ACC112 (cell line): ENCODE data around the gene RNF224.

Experiments
- H2AFZ ChIP-seq: fragments of 200-600 bp; sonication (generic); one replicate; pipeline ENCODE4 v1.6.0; 2017; ENCODE audit warnings: antibody characterized with exemption, low read length; ENCODE audit not compliant: unreplicated experiment
- H3K27ac ChIP-seq: fragments of 200-600 bp; sonication (generic); 2 replicates; pipeline ENCODE4 v1.5.1; 2014; ENCODE audit warnings: low read depth, mild to moderate bottlenecking, antibody characterized with exemption, low read length, moderate library complexity
- H3K27me3 ChIP-seq: fragments of 200-600 bp; sonication (generic); 2 replicates; pipeline ENCODE4 v1.6.1; 2014; ENCODE audit warnings: mild to moderate bottlenecking, antibody characterized with exemption, low read length, moderate library complexity, mixed read lengths; ENCODE audit not compliant: insufficient read depth
- H3K36me3 ChIP-seq: fragments of 200-600 bp; sonication (generic); 2 replicates; pipeline ENCODE4 v1.6.1; 2016; ENCODE audit warnings: mild to moderate bottlenecking, antibody characterized with exemption, low read length, moderate library complexity, mixed read lengths; ENCODE audit not compliant: insufficient read depth
- H3K4me1 ChIP-seq: fragments of 200-600 bp; sonication (generic); one replicate; pipeline ENCODE4 v1.6.1; 2016; ENCODE audit warnings: low read length, mixed read lengths; ENCODE audit not compliant: insufficient read depth, unreplicated experiment, control insufficient read depth
- H3K4me3 ChIP-seq: fragments of 200-600 bp; sonication (generic); 2 replicates; pipeline ENCODE4 v1.5.1; 2014; ENCODE audit warnings: mild to moderate bottlenecking, low read depth, low read length
- H3K79me2 ChIP-seq: fragments of 200-600 bp; sonication (generic); one replicate; pipeline ENCODE4 v1.6.0; 2016; ENCODE audit warnings: low read length; ENCODE audit not compliant: control insufficient read depth, unreplicated experiment, insufficient read depth

The RNF224 gene

DNA sequence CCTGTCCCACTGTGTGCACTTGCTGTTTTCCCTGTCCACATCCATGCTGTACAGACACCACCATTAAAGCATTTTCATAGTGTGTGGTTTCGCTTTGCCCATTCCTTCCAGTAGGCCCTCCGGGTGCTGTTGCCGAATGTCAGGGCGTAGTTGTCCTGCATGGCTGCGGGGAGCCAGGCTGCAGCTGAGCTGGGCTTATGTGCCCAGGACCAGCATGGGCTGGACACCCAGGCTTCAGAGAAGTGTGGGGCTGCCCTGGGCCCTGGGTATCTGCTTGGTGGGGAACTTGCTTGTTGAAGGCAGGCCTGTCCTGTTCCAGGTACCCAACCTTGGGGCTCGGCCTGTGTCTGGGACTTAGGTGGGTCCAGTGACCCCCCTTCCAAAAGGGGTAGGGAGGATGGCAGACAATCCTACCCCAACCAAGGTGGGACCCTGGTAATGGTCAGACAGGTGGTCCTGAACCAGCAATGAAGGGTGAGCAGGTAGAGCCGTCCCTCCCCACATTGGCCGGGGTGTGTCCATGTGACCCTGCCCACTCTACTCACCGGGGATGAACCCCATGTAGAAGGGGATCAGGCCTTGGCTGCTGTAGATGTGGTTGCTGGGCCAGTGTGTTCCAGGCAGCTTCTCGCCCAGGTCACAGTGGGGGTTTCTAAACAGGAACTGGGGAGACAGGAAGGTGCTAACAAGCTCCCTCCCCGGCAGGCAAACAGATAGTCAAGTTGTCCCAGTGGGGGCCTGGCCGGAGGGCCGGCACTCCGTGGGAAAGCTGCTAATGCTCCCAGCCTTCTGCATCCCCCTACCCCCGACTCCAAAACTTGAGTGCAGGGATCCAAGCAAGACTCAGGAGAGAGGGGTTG lies 16.6 kb downstream of the RNF224 start:
- Histone ChIP-seq H3K4me1 (peaks cover 22% of the 10 kb centered on the region), H3K27ac (no peak overlapping the region), H3K4me3 (peak overlapping the region; percentile 99; the same call in 1 of the 2 replicates), H3K36me3 (peaks cover 15% of the 10 kb centered on the region; the same call in 1 of the 2 replicates), H3K79me2 (peaks cover 31% of the 10 kb centered on the region), H2AFZ (no peak overlapping the region), H3K27me3 (no peaks in the 10 kb centered on the region)

- peaks cover 15% of the 10 kb centered on the region; the same call in 1 of the 2 replicates for H3K36me3 ChIP-seq
Measured at GRCh38 chr9:137244486-137245449, 17.5 kb downstream of the RNF224 start.

GRCh38 chr9:137245450-137246421 lies 18.4 kb downstream of the RNF224 start:
- Histone ChIP-seq H3K4me1 (peaks cover 20% of the 10 kb centered on the region), H3K27me3 (no peaks in the 10 kb centered on the region), H3K4me3 (no peak overlapping the region), H3K79me2 (peaks cover 28% of the 10 kb centered on the region), H3K27ac (no peak overlapping the region), H3K36me3 (peaks cover 15% of the 10 kb centered on the region; the same call in 1 of the 2 replicates), H2AFZ (no peak overlapping the region)

More at GRCh38 chr9:137244486-137245449, 17.5 kb downstream of the RNF224 start:
- no peak overlapping the region for H2AFZ ChIP-seq
- H3K4me3 ChIP-seq, result no peak overlapping the region
- H3K27me3 ChIP-seq, result no peaks in the 10 kb centered on the region
- peaks cover 20% of the 10 kb centered on the region for H3K4me1 ChIP-seq
- no peak overlapping the region for H3K27ac ChIP-seq
- H3K79me2 ChIP-seq, result peaks cover 28% of the 10 kb centered on the region

DNA sequence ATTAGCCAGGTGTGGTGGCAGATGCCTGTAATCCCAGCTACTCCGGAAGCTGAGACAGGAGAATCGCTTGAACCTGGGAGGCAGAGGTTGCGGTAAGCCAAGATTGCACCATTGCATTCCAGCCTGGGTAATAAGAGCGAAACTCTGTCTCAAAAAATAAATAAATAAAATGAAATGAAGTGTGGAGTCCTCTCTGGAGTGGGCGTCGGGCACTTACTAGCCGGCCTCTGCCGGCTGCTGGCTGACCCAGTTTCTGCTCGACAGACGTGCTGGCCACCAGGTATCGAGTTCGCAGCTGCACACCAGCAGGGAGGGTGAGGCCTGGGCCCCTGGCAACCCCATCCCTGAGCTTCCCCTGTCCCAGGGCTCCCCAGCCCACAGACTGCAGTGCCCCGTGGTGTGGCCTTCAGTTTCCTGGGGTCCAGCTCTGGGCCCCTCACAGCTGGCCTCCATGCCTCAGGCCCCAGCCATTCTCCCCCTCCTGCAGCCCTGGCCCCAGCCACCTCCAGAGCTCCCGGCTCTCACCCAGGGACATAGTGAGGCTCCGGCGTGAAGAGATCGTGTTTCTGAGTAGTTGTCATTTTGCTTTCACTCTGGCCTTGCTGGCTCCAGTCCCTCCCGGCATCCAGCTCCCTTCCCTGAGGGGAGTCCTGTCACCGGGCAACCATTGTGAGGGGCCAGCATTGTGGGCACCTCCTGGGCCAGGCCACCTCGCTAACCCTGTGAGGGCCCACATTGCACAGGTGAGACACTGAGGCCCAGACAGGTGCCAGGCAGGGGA lies 20.0 kb downstream of the RNF224 start:
- no peak overlapping the region for H3K4me3 ChIP-seq
- H3K79me2 ChIP-seq, result peaks cover 19% of the 10 kb centered on the region
- peaks cover 7% of the 10 kb centered on the region; the same call in 1 of the 2 replicates for H3K36me3 ChIP-seq
- no peaks in the 10 kb centered on the region for H3K27me3 ChIP-seq
- peaks cover 20% of the 10 kb centered on the region for H3K4me1 ChIP-seq
- no peak overlapping the region for H3K27ac ChIP-seq
- H2AFZ ChIP-seq, result no peak overlapping the region

DNA sequence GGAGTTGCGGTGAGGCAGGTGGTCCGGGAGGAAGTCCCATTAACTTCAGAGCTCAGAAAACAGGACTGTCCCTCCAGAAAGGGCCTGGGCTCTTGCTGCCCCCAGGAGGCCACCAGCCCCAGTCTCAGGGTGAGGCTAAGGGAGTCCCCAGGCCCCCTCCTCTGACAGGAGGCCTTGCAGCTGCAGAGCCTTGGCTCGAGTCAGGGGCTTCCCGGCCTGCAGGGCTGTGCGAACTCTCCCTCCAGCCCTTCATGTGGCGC lies 20.5 kb downstream of the RNF224 start:
- Histone ChIP-seq H3K27ac (no peak overlapping the region), H3K27me3 (no peaks in the 10 kb centered on the region), H3K4me3 (no peak overlapping the region), H3K79me2 (peaks cover 14% of the 10 kb centered on the region), H3K4me1 (peaks cover 15% of the 10 kb centered on the region), H3K36me3 (peaks cover 3% of the 10 kb centered on the region; the same call in 1 of the 2 replicates), H2AFZ (no peak overlapping the region)

- H3K27ac ChIP-seq, result no peak overlapping the region
- peaks cover 5% of the 10 kb centered on the region for H3K4me1 ChIP-seq
- no peak overlapping the region for H2AFZ ChIP-seq
- peaks cover 2% of the 10 kb centered on the region for H3K79me2 ChIP-seq
- H3K4me3 ChIP-seq, result no peak overlapping the region
- H3K36me3 ChIP-seq, result no peaks in the 10 kb centered on the region
- H3K27me3 ChIP-seq, result no peaks in the 10 kb centered on the region
Measured at GRCh38 chr9:137250329-137251193, 23.3 kb downstream of the RNF224 start.

DNA sequence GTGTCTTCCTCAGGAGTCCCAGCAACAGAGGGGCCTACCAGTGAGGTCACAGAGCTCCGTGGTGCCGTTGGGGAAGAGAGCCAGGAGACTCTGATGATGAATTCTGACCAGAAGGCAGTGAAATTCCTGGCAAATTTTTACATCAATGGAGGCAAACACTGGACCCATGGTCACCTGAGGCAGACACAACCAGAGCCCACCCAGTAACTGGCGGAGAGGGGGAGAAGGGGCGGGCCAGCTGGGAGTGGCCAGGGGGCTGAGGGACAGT lies 23.8 kb downstream of the RNF224 start, which contains the start of gene STPG3:
Gene STPG3, plus strand, starts transcription at position 93 of the 268 bp plus-strand sequence. Its CDS starts 1 bp downstream, at position 94.
- Histone ChIP-seq H3K36me3 (no peaks in the 10 kb centered on the region), H3K4me3 (no peak within 1 kb of the TSS), H3K27me3 (no peaks in the 10 kb centered on the region), H2AFZ (no peak within 1 kb of the TSS), H3K4me1 (peaks cover 5% of the 10 kb centered on the region), H3K27ac (no peak within 1 kb of the TSS), H3K79me2 (peaks cover 8% of the 10 kb centered on the region)

DNA sequence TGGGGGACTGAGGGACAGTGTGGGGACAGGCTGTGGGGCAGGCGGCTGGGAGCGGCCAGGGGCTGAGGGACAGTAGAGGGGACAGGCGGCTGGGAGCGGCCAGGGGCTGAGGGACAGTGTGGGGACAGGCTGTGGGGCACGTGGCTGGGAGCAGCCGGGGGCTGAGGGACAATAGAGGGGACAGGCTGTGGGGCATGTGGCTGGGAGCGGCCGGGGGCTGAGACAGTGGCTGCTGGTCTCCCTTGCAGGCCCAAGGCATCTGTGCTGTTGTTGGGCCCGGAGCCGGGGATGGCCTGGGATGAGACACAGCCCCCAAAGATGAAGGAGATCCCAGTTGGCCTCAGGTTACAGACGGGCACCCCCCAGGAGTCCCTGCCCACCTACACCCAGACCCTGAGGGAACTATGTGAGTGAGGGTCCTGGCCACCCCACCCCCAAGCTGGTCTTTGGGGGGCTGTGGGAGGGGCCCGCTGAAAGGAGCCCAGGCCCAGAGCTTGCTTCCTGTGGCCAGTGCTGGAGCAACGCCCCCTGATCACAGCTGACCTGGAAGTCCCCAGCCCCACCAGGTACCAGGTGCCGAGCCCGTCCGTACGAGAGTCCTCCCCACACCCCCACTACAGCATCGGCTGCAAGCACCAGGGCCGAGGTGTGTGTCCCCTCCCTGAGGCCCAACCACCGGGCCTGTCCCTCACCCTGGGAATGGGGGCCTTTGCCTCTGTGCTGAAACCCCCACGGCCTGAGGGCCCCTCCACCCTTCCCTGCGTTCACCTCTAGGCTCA lies 24.4 kb downstream of the RNF224 start:
- no peak overlapping the region for H3K4me3 ChIP-seq
- H3K4me1 ChIP-seq, result peaks cover 11% of the 10 kb centered on the region
- no peak overlapping the region for H2AFZ ChIP-seq

More for the DNA sequence above, 24.4 kb downstream of the RNF224 start:
- H3K27ac ChIP-seq, result no peak overlapping the region
- no peaks in the 10 kb centered on the region for H3K36me3 ChIP-seq
- H3K27me3 ChIP-seq, result no peaks in the 10 kb centered on the region
- H3K79me2 ChIP-seq, result peaks cover 13% of the 10 kb centered on the region
